Measurements from ENCODE around the gene FGG.
"Not testable (repeated sequence)": the region's sequence is repeated elsewhere in the genome, so short reads cannot be mapped to it uniquely, and the experiment has no call there.

The FGG gene

DNA sequence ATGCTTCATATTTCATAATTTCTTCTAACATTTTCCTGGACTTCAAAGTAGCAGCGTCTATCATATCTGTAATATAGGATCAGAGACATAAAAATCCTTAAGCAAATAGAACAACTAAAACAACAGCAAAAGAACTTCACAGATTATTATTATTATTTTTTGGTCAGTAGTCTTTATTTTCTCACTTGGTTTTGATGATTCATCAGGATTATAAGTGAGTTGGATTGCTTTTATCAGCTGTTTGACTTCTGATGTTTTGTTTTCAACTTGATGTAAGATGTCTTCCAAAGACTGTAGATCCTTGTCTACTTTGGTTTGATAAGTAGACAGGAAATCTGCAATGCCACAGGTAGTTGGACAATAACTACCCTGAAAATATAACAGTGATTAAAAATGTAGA is 623 bp downstream of the FGG start:
- no peak for DNase-seq (ENCODE audit: low read depth in 2 of 2)

- no peak for DNase-seq (ENCODE audit: low read depth in 2 of 2)
These were observed 1.9 kb downstream of the FGG start for GRCh38 chr4:154610582-154610981.

- no peak for DNase-seq (ENCODE audit: low read depth in 2 of 2)
These were observed 2.9 kb downstream of the FGG start for GRCh38 chr4:154609532-154609931.

GRCh38 chr4:154608361-154609252 is 3.8 kb downstream of the FGG start:
- no peak for DNase-seq (ENCODE audit: low read depth in 2 of 2)

DNA sequence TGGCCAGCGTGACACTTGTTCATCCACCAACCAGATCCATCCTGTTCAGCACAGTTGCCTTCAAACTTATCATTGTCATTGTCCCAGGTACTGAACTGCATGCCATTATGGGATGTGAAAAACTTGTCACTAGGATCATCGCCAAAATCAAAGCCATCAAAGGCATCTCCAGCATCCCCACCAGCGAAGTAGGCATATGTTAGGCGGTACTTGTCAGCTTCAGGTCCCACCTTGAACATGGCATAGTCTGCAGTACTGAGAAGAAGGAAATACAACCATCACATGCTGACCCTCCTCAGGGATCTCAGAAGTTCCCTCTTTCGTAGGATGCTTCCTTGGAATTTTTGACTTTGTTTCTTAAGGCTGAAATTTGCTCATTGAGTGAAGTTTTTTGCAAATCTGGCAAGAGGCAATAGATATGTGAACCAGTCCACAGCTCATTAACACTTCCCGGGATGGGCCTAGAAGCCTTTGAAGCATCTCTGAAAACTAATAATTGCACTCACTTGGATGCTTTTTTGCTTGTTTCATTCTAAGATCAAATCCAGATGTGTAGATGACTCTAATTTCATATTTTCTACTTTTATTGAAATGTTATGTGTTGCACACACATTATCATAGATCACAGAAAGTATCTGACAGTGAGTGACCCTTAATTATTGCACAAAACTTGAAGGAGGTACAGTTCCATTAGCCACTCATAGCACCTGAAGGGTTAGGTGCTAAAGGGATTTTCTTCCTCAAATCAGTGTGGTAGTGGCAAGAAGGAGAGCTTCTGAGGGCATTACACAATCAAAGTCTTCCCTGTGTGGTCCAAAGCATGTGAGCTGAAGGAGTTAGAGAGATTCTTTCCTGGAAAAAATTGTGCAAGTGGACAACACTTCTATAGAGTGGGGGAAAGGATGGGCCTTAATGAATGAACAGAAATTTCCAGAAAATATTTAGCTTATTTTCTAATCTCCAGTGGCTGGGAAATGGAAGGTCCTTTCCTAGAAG is 5.4 kb downstream of the FGG start:
- DNase-seq (ENCODE audit: low read depth in 2 of 2) = no peak

DNA sequence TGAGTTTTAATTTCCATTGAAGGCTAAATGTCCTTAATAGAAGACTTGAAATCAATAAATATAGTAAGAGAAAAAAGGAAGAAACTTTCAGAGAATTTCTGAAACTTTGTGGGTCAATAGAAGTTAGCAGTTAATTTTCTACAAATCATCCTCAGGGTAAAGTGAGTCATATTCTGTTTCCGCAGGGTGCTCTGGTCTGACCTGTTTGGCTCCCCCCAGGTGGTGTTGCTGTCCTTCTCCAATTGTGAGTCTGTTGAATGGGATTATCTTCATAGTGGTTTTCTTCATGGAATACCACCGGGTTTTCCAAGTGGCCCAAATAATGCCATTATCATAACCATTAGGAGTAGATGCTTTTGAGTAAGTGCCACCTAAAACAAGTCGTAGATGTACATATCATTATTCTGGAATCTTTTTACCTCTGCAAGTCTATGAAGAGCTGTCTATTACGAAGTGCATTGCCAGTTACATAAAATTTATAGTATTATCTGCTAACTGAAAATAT is 7.7 kb downstream of the FGG start:
- no peak for DNase-seq (ENCODE audit: low read depth in 2 of 2)

DNA sequence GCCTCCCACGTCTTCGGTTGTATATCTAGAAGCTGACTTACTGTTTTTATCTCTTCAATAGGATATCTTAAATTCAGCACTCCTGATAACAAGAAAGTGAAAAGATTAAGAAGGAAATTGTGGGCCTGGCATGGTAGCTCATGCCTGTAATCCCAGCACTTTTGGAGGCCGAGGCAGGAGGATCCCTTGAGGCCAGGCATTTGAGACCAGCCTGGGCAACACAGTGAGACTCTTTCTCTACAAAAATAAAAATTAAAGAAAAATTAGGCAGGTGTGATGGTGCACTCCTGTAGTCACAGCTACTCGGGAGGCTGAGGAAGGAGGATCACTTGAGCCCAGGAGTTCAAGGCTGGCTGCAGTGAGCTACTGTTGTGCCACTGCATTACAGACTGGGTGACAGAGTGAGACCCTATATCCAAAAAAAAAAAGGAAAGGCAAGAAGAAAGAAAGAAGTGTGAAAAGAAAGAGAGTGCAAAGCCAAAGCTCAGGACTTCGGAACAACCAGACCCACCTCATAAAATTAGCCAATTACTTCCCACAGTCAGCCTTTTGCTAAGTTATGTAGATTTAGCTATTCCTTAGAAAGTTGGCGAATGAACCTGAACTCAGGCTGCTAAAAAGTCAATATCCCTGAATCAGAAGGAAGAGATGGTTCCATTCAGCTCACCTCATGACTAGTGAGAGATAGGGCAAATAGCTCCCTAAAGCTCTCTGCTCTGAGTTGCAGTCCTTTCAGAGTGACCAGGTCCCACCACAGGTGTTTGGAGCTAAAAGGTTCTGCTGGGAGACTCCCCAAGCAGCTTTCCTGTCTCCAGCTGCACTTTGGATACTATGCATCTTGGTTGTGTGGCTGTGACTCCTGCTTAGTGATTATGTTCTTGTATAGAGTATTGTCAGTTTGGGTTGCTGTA is 9.2 kb downstream of the FGG start:
- no peak for DNase-seq (ENCODE audit: low read depth in 2 of 2)

DNA sequence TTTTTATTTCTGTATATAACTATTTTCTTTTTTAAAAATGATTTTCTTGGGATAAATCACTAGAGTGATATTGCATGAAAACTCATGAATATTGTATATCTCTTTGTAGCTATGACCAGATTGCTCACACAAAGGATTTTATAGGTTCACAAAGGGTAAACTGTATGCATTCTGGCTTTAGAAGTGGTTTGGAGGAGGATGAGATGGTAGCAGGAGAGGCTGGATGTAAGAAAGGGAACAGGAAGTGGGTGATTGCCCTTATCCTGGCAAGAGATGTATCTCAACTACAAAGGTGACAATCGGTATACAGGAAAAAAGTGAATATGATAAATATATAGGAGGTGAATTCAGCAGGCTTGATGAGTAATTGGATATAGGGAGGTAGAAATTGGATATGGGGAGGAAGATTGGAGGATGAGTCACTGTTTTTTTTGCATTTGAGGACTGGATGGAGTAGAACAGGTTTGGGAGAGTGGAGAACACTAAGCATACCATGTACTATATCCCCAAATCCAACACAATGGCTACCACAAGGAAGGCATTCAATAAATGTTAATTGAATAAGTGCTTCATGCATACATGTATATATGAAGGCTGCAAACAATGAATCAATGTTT is 9.9 kb downstream of the FGG start:
- DNase-seq (ENCODE audit: low read depth in 2 of 2) = no peak

- DNase-seq (ENCODE audit: low read depth in 2 of 2) = no peak
These were observed 14.4 kb downstream of the FGG start for GRCh38 chr4:154597798-154598774.

DNA sequence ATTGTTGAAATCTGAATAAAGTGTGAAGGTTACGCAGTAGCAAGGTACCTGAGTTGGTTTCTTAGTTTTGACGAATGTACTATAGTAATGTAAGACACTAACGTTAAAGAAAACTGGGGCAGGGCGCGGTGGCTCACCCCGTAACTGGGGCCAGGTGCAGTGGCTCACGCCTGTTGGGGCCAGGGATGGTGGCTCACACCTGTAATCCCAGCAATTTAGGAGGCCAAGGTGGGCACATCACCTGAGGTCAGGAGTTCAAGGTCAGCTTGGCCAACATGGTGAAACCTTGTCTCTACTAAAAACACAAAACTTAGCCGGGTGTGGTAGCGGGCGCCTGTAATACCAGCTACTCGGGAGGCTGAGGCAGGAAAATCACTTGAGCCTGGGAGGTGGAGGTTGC is 15.2 kb downstream of the FGG start:
- DNase-seq (ENCODE audit: low read depth in 2 of 2) = not testable (repeated sequence)

- DNase-seq (ENCODE audit: low read depth in 2 of 2) = no peak
These were observed 16.6 kb downstream of the FGG start for GRCh38 chr4:154595807-154596206.

DNA sequence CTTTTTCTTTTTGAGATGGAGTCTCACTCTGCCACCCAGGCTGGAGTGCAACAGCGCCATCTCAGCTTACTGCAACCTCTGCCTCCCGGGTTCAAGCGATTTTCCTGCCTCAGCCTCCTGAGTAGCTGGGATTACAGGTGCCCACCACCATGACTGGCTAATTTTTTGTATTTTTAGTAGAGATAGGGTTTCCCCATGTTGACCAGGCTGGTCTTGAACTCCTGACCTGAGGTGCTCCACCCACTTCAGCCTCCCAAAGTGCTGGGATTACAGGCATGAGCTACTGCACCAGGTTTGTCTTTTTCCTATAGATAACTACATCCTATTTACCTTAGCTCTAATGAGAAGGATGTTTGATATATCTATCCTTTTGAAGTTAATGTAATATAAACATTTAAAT is 18.1 kb downstream of the FGG start:
- not testable (repeated sequence) for DNase-seq (ENCODE audit: low read depth in 2 of 2)

DNA sequence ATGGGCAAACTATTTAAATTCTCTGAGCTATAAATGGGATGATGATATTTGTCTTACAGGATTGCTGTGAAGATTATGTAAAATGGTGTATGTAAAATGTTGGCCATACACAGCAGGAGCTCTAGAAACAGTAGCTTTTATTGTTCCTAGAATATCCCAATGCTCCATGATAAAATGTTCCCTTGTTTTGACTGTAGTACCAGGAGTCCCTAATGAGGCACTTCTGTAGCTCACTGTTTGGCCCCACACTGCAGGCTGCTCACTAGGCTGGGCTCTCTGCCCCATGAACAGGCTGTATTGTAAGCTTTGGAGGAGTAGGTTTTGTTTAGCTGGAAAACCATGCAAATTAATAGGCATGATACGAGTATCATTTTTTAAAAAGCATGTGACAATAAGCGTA is 18.6 kb downstream of the FGG start:
- DNase-seq (ENCODE audit: low read depth in 2 of 2) = no peak

DNA sequence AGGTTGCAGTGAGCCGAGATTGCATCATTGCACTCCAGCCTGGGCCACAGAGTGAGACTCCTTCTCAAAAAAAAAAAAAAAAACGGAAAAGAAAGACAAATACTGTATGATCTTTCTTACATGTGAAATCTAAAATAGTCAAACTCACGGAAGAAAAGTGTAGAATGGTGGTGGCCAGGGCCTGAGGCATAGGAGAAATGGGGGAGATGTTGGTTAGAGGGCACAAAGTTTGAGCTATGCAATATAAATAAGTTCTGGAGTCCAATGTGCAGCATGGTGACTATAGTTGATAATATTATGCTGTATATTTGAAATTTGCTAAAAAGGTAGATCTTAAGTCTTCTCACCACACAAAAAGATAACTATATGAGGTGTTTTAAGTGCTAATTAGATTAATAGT is 20.6 kb downstream of the FGG start:
- DNase-seq (ENCODE audit: low read depth in 2 of 2) = no peak

DNA sequence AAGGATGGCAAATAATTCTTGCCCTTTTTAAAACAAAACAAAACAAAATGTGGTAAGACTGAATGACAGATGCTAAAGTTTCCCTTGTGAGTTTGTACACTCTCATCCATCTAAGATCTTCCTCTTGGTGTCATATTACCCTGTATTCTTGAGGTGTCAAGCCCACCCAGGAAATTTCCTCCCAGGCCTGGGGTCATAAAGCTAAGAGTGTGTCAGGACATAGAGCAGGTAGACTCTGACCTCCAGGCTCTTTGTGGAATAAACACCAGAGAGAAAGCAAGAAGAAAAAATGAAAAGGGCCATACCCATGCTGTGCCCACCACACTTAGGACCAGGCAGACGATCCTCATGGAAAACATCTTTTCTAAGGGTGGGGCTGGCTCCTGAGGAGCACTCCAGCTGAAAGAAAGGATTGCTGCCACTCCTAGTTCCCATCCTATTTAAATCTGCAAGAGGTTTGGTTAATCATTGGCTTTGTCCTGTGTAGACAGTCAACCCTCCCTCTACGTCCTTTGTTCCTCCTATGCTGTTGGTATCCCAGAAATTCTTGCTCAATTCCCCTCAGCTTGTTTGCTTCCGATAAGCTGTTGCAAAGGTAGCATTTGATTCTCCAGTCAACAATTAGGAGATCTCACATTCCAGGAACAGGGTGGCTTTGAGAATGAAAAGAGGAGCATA is 22.0 kb downstream of the FGG start, which contains the start of gene FGA:
Gene FGA, minus strand, starts transcription at position 414 of the 678 bp plus-strand sequence. Its CDS starts 55 bp downstream, at position 359.
- DNase-seq (ENCODE audit: low read depth in 2 of 2) = no peak

GRCh38 chr4:154589296-154590197 is 22.9 kb downstream of the FGG start:
- no peak for DNase-seq (ENCODE audit: low read depth in 2 of 2)

DNA sequence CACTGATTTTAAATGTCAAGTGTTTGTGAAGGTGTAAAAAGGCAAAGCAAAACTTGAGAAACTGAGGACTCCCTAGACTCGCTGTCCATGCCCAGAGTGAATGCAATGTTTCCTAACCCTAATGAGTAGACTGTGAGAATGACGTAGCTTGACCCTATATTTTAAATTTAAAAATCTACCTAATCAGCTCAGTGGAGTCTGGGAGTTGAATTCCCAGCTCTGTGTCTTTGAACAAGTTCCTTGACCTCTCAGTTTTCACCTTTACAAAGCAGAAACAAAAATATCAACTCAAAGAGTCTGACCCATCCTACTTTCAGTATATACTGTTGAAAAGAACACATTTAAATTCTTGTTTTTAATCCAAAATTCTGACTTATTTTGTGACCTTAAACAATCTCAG is 24.3 kb downstream of the FGG start:
- no peak for DNase-seq (ENCODE audit: low read depth in 2 of 2)

All from stimulated activated CD4-positive, alpha-beta T cell treated with anti-CD3 and anti-CD28 coated beads, Interleukin-15, amount 100 ng/mL, for 48 hours (primary cell).